Measurements from ENCODE around the gene MACROD2.

DNA sequence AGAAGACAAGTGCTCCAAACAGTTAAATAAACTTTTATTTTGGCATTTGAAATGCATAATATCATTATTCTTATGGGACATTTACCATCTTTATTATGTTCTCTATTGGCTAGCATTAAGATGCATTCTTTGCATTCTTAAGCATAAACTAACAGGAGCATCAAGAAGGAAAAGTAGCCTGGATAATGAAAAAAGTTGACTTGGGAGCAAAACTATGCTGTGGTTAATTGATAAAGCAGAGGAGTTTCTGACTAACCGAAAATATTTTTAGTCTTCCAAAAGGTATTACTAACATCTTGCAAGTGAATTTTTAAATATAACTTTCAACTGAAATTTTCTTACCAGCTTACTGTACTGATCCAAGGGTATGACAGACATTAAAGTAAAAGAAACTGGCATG, 201.8 kb downstream of the MACROD2 start:
- TF ChIP-seq EP300 (conservative IDR thresholded peaks at IDR 0.05; ENCODE audit: poor library complexity, severe bottlenecking): no peak
- TF ChIP-seq, protein P1, sequence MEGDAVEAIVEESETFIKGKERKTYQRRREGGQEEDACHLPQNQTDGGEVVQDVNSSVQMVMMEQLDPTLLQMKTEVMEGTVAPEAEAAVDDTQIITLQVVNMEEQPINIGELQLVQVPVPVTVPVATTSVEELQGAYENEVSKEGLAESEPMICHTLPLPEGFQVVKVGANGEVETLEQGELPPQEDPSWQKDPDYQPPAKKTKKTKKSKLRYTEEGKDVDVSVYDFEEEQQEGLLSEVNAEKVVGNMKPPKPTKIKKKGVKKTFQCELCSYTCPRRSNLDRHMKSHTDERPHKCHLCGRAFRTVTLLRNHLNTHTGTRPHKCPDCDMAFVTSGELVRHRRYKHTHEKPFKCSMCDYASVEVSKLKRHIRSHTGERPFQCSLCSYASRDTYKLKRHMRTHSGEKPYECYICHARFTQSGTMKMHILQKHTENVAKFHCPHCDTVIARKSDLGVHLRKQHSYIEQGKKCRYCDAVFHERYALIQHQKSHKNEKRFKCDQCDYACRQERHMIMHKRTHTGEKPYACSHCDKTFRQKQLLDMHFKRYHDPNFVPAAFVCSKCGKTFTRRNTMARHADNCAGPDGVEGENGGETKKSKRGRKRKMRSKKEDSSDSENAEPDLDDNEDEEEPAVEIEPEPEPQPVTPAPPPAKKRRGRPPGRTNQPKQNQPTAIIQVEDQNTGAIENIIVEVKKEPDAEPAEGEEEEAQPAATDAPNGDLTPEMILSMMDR (IDR thresholded peaks at IDR 0.05; ENCODE audit: poor library complexity, severe bottlenecking): no peak
- TF ChIP-seq TAF1 (IDR thresholded peaks at IDR 0.05; ENCODE audit: low read depth): no peak
- TF ChIP-seq EZH2 (IDR thresholded peaks at IDR 0.05; ENCODE audit: borderline replicate concordance, insufficient read depth, low read length, poor library complexity, severe bottlenecking): no peak
